Endothelial cell of umbilical vein (primary cell): Measurements from ENCODE around the gene LRP1B. TPM values are rescaled to one million over a fixed set of nuclear protein-coding genes. Genes with fewer than 3 reads are reported as not detected.

ENCODE experiments used
- BruUV-seq: library from RNA; stranded (reverse); fragments of 400-500 nt; replicated peaks from 2 replicates; lab custom pipeline; 2021; lab: Mats Ljungman, UMichigan
- CTCF ChIA-PET: fragments of 300-600, 350-600 bp; sonication (Branson Sonifier 250); formaldehyde crosslinking; loops from one replicate; lab custom pipeline; 2021; ENCODE audit warnings: antibody characterized with exemption, inconsistent platforms; lab: Charles Lee
- POLR2A ChIA-PET: fragments of 300-600, 350-600 bp; sonication (Branson Sonifier 250); formaldehyde crosslinking; loops from one replicate; lab custom pipeline; 2021; ENCODE audit warnings: antibody characterized with exemption, inconsistent platforms; lab: Charles Lee
- DNase-seq: peaks from one replicate; pipeline ENCODE4 v3.0.0-alpha.2; 2011; ENCODE audit warnings: low read depth, low spot score
- FAIRE-seq: peaks from 2 replicates; lab custom pipeline; 2011; peaks lifted over from hg19 to GRCh38; lab: Jason Lieb, UNC
- H2AFZ ChIP-seq: 2 replicates; pipeline ENCODE4 v1.6.0; 2012; ENCODE audit warnings: low read depth, low read length, control low read depth, inconsistent platforms
- H3K27ac ChIP-seq: 2 replicates; pipeline ENCODE4 v1.5.1; 2011; ENCODE audit warnings: low read depth, mild to moderate bottlenecking, control low read depth, low read length, moderate library complexity; ENCODE audit not compliant: insufficient read depth
- H3K27me3 ChIP-seq, 2 experiments: 2 replicates each; pipeline versions ENCODE4 v1.6.0 to v1.6.1; 2011; ENCODE audit warnings: low read length in 2 of 2, mixed read lengths in 1 of 2; ENCODE audit not compliant: control insufficient read depth in 2 of 2, insufficient read depth in 2 of 2
- H3K36me3 ChIP-seq, 2 experiments: 2 replicates in 1 of 2; 3 replicates in 1 of 2; pipeline ENCODE4 v1.5.1; 2011; ENCODE audit warnings: low read length in 2 of 2, mild to moderate bottlenecking in 1 of 2, moderate library complexity in 1 of 2; ENCODE audit not compliant: control insufficient read depth in 2 of 2, insufficient read depth in 2 of 2; ENCODE audit errors: extremely low read depth in 1 of 2
- H3K4me1 ChIP-seq: 3 replicates; pipeline ENCODE4 v1.5.1; 2011; ENCODE audit warnings: mild to moderate bottlenecking, low read length; ENCODE audit not compliant: control insufficient read depth, insufficient read depth; ENCODE audit errors: extremely low read depth
- H3K4me2 ChIP-seq: 2 replicates; pipeline ENCODE4 v1.6.1; 2011; ENCODE audit warnings: low read length, control low read depth, mixed read lengths; ENCODE audit not compliant: insufficient read depth
- H3K4me3 ChIP-seq, 3 experiments: fragments of 200-600 bp in 1 of 3; sonication (generic), shearing (Covaris generic) in 1 of 3; replicated peaks in 1 of 3; 2 replicates each; pipeline ENCODE4 v1.5.1; 2011 to 2016; ENCODE audit warnings: control low read depth in 3 of 3, low read length in 3 of 3, mild to moderate bottlenecking in 2 of 3, inconsistent platforms in 1 of 3, low read depth in 1 of 3, moderate library complexity in 1 of 3; ENCODE audit not compliant: insufficient read depth in 1 of 3
- H3K79me2 ChIP-seq: 2 replicates; pipeline ENCODE4 v1.6.0; 2012; ENCODE audit warnings: low read length, inconsistent platforms; ENCODE audit not compliant: control insufficient read depth, insufficient read depth
- H3K9ac ChIP-seq: replicated peaks from 2 replicates; pipeline ENCODE3; 2011; ENCODE audit warnings: low read length, control low read depth; ENCODE audit not compliant: insufficient read depth; ENCODE audit errors: extremely low read depth
- H3K9me1 ChIP-seq: replicated peaks from 3 replicates; pipeline ENCODE4 v1.6.0; 2011; ENCODE audit warnings: mild to moderate bottlenecking, low read length; ENCODE audit not compliant: control insufficient read depth, insufficient read depth; ENCODE audit errors: extremely low read depth
- H3K9me3 ChIP-seq: replicated peaks from 2 replicates; pipeline ENCODE4 v1.5.1; 2012; ENCODE audit warnings: low read length, inconsistent platforms; ENCODE audit not compliant: control insufficient read depth, insufficient read depth
- H4K20me1 ChIP-seq: replicated peaks from 2 replicates; pipeline ENCODE3; 2011; ENCODE audit warnings: mild to moderate bottlenecking, low read length; ENCODE audit not compliant: control insufficient read depth, insufficient read depth; ENCODE audit errors: extremely low read depth
- EZH2 ChIP-seq: IDR thresholded peaks from 2 replicates; pipeline ENCODE4 v1.6.1; 2012; ENCODE audit warnings: borderline replicate concordance, low read depth, mild to moderate bottlenecking, moderate library complexity, low read length, inconsistent platforms; ENCODE audit not compliant: severe bottlenecking
- FOS ChIP-seq: IDR thresholded peaks from 2 replicates; pipeline ENCODE4 v1.6.1; 2011; ENCODE audit warnings: mild to moderate bottlenecking, low read length, moderate library complexity, borderline replicate concordance; ENCODE audit not compliant: insufficient read depth
- JUN ChIP-seq: IDR thresholded peaks from 2 replicates; pipeline ENCODE4 v1.6.1; 2011; ENCODE audit warnings: borderline replicate concordance, low read depth; ENCODE audit not compliant: insufficient read length, insufficient read depth
- POLR2A ChIP-seq: IDR thresholded peaks from 2 replicates; pipeline ENCODE4 v1.6.1; 2012; ENCODE audit warnings: low read depth, mild to moderate bottlenecking, control low read depth, low read length
- POLR2AphosphoS5 ChIP-seq: IDR thresholded peaks from 2 replicates; pipeline ENCODE4 v1.6.1; 2012; ENCODE audit warnings: low read depth, mild to moderate bottlenecking, control low read depth, low read length, moderate library complexity; ENCODE audit not compliant: insufficient read depth
- dilution Hi-C: fragments of 300-500 bp; cut with MboI; formaldehyde crosslinking; loops from one replicate; pipeline ENCODE4 v1.15.0; 2019; ENCODE audit warnings: low sequenced_read_pairs; ENCODE audit not compliant: extremely low pct_ligation_motif_present
- intact Hi-C: fragments of 100-400 bp; cut with micrococcal nuclease; formaldehyde crosslinking; loops from one replicate; pipeline ENCODE4 v1.10.0; 2022
- polyA plus RNA-seq, 4 experiments: library from polyadenylated mRNA; depleted of rRNA in 3 of 4; stranded (reverse) in 3 of 4; unstranded in 1 of 4; fragments of >200 nt; gene quantifications; 2 replicates each; pipeline versions ENCODE4 v1.2.1 to v1.2.3, GENCODE V29; 2011 to 2012; ENCODE audit warnings: missing spikeins in 1 of 4
- total RNA-seq: library from RNA; stranded (reverse); gene quantifications from 2 replicates; pipeline ENCODE4 v1.2.3, GENCODE V29; 2021
- TF ChIP-seq, protein P1 (sequence below): IDR thresholded peaks from 2 replicates; pipeline ENCODE4 v1.6.1; 2011; ENCODE audit not compliant: insufficient read depth, insufficient read length

The LRP1B gene
- total and polyA plus RNA-seq, 2 donors (not counting 3 experiments of a cell fraction or from before 2014, with no cell fraction given) = 0.03 to 0.07 TPM

DNA sequence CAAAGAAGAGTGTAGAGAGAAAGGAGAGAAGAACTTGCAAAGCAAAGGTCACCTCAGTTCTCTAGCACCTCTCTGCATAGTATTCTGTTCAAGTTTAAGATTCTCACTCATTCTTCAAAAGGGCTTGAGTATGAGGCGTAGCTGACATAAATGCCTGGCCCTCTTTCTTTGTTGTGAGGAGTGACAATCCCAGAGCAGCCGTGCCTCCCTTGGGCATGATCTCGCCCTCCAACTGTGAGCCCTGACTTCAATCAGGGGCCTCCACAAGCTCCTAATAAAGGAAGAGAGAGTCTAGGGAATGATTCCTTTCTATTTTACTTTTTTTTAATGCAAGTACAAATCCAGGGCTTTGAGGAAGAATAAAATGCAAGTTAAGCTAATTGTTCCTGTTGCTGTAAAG, 402.7 kb downstream of the LRP1B start:
- no TSS peak for BruUV-seq
- no peak overlapping the region for H3K27ac ChIP-seq
- no peak overlapping the region for H3K4me3 ChIP-seq
- no peak for FAIRE-seq
- no peaks in the 10 kb centered on the region for H3K36me3 ChIP-seq
- H3K9me3 ChIP-seq = no peaks in the 10 kb centered on the region
- POLR2A ChIA-PET = no interaction called here
- no peak overlapping the region for H2AFZ ChIP-seq
- intact Hi-C loops = no loop called here
- H3K9me1 ChIP-seq = no peaks in the 10 kb centered on the region
- no peak for DNase-seq
- H3K9ac ChIP-seq = no peak overlapping the region
- H3K27me3 ChIP-seq = no peaks in the 10 kb centered on the region
- H4K20me1 ChIP-seq = no peaks in the 10 kb centered on the region
- H3K4me2 ChIP-seq = no peak overlapping the region
- CTCF ChIA-PET = no interaction called here
- no peaks in the 10 kb centered on the region for H3K4me1 ChIP-seq
- dilution Hi-C loops = no loop called here
- no peak for TF ChIP-seq FOS
- TF ChIP-seq, protein P1, sequence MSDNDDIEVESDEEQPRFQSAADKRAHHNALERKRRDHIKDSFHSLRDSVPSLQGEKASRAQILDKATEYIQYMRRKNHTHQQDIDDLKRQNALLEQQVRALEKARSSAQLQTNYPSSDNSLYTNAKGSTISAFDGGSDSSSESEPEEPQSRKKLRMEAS = no peak
- TF ChIP-seq EZH2 = no peak
- H3K79me2 ChIP-seq = no peaks in the 10 kb centered on the region

DNA sequence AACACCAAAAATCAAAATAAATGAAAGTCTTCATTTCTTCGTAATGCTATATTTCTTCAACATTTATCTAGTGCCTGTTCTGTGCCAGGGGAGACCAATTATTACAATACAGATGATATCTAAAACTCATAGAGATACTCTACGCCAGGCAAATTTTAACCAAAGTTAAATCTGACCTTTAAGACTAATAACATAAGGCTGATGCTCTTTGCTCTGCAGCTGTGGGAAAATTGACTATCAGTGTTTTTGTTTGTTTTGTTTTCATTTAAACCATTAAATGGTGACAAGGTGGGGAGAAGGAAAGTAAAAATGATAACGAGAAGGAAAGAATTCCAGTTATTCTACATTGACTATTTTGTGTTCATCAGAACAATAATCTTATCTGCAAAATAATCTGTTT, 406.4 kb downstream of the LRP1B start:
- CTCF ChIA-PET = no interaction called here
- no peak overlapping the region for H3K4me2 ChIP-seq

More for the DNA sequence above, 406.4 kb downstream of the LRP1B start:
- no peaks in the 10 kb centered on the region for H3K4me1 ChIP-seq
- dilution Hi-C loops (no loop called here), intact Hi-C loops (no loop called here)
- DNase-seq (no peak), FAIRE-seq (no peak)
- H3K36me3 ChIP-seq = no peaks in the 10 kb centered on the region
- no peak overlapping the region for H3K27ac ChIP-seq
- POLR2A ChIA-PET = no interaction called here
- H4K20me1 ChIP-seq = no peaks in the 10 kb centered on the region
- no peaks in the 10 kb centered on the region for H3K9me3 ChIP-seq
- no peak overlapping the region for H3K4me3 ChIP-seq
- no peaks in the 10 kb centered on the region for H3K27me3 ChIP-seq
- TF ChIP-seq JUN (no peak), POLR2AphosphoS5 (no peak), POLR2A (no peak), FOS (no peak)
- TF ChIP-seq, protein P1 = no peak
- no peak overlapping the region for H2AFZ ChIP-seq
- BruUV-seq = no TSS peak
- H3K9ac ChIP-seq = no peak overlapping the region
- H3K79me2 ChIP-seq = no peaks in the 10 kb centered on the region
- no peaks in the 10 kb centered on the region for H3K9me1 ChIP-seq
